HEK293 (cell line): ENCODE data around the gene PAX2.

Source experiments
- CTCF ChIA-PET: fragments of 350-600 bp; formaldehyde crosslinking; extraction: SDS; loops from one replicate; lab custom pipeline; 2021; ENCODE audit warnings: antibody characterized with exemption; lab: Yijun Ruan, JAX
- POLR2A ChIA-PET: fragments of 300-600 bp; formaldehyde crosslinking; extraction: SDS; loops from one replicate; lab custom pipeline; 2020; ENCODE audit warnings: antibody characterized with exemption, inconsistent platforms; lab: Yijun Ruan, JAX
- H3K27ac ChIP-seq: fragments of 200-500 bp; sonication (Bioruptor generic); 2 replicates; pipeline ENCODE4 v1.5.1; 2014; ENCODE audit warnings: low read depth, low read length, control low read depth, inconsistent platforms; ENCODE audit errors: extremely low read depth
- H3K36me3 ChIP-seq, 2 experiments: fragments of 200-500 bp in 1 of 2; sonication (Bioruptor generic) in 1 of 2; 1 replicate in 1 of 2; 2 replicates in 1 of 2; pipeline ENCODE4 v1.5.1; 2014 to 2017; ENCODE audit warnings: inconsistent platforms in 2 of 2, low read length in 2 of 2; ENCODE audit not compliant: control insufficient read depth in 2 of 2, insufficient read depth in 1 of 2
- H3K4me1 ChIP-seq: fragments of 200-500 bp; sonication (Bioruptor generic); 2 replicates; pipeline ENCODE4 v1.5.1; 2014; ENCODE audit warnings: mild to moderate bottlenecking, low read length, inconsistent platforms; ENCODE audit not compliant: control insufficient read depth, insufficient read depth
- H3K4me3 ChIP-seq: 2 replicates; pipeline ENCODE4 v1.5.1; 2011; ENCODE audit warnings: low read depth, mild to moderate bottlenecking, control low read depth, low read length, moderate library complexity
- H3K9me3 ChIP-seq: fragments of 200-500 bp; sonication (Bioruptor generic); 2 replicates; pipeline ENCODE4 v1.5.1; 2014; ENCODE audit warnings: low read depth, low read length, inconsistent platforms; ENCODE audit not compliant: control insufficient read depth, insufficient read depth
- BCL11A ChIP-seq: fragments of 450-650 bp; formaldehyde crosslinking; IDR thresholded peaks from 2 replicates; pipeline ENCODE4 v1.5.1; 2016; ENCODE audit warnings: low read depth, missing biosample characterization, missing genetic modification characterization
- FEZF1 ChIP-seq: fragments of 450-650 bp; formaldehyde crosslinking; IDR thresholded peaks from 2 replicates; pipeline ENCODE4 v1.5.1; 2016; ENCODE audit warnings: missing biosample characterization, missing genetic modification characterization
- IKZF3 ChIP-seq: fragments of 450-650 bp; IDR thresholded peaks from 2 replicates; pipeline ENCODE4 v1.5.0; 2018; ENCODE audit warnings: missing biosample characterization, mild to moderate bottlenecking, missing genetic modification characterization, moderate library complexity
- YY1 ChIP-seq: fragments of 450-650 bp; formaldehyde crosslinking; IDR thresholded peaks from 2 replicates; pipeline ENCODE4 v1.5.1; 2018; ENCODE audit warnings: missing biosample characterization, missing genetic modification characterization
- ZBTB1 ChIP-seq: fragments of 450-650 bp; formaldehyde crosslinking; IDR thresholded peaks from 2 replicates; pipeline ENCODE4 v1.5.1; 2016; ENCODE audit warnings: missing biosample characterization, missing genetic modification characterization
- ZFHX2 ChIP-seq: fragments of 450-650 bp; formaldehyde crosslinking; conservative IDR thresholded peaks from 2 replicates; pipeline ENCODE4 v1.5.1; 2016; ENCODE audit warnings: missing biosample characterization, missing genetic modification characterization
- ZFP37 ChIP-seq: fragments of 450-650 bp; formaldehyde crosslinking; IDR thresholded peaks from 2 replicates; pipeline ENCODE4 v1.5.1; 2016; ENCODE audit warnings: missing biosample characterization, missing genetic modification characterization
- ZFP69B ChIP-seq: fragments of 450-650 bp; formaldehyde crosslinking; IDR thresholded peaks from 2 replicates; pipeline ENCODE4 v1.5.1; 2016; ENCODE audit warnings: missing biosample characterization, missing genetic modification characterization
- ZNF138 ChIP-seq: fragments of 450-650 bp; formaldehyde crosslinking; IDR thresholded peaks from 2 replicates; pipeline ENCODE4 v1.5.1; 2016; ENCODE audit warnings: missing biosample characterization, missing genetic modification characterization, borderline replicate concordance
- ZNF324 ChIP-seq: fragments of 450-650 bp; formaldehyde crosslinking; IDR thresholded peaks from 2 replicates; pipeline ENCODE4 v1.5.1; 2016; ENCODE audit warnings: missing biosample characterization, missing genetic modification characterization
- ZNF366 ChIP-seq: fragments of 450-650 bp; formaldehyde crosslinking; conservative IDR thresholded peaks from 2 replicates; pipeline ENCODE4 v1.5.1; 2016; ENCODE audit warnings: missing biosample characterization, missing genetic modification characterization
- ZNF530 ChIP-seq: fragments of 450-650 bp; formaldehyde crosslinking; IDR thresholded peaks from 2 replicates; pipeline ENCODE4 v1.5.1; 2016; ENCODE audit warnings: low read depth, missing biosample characterization, missing genetic modification characterization
- ZNF621 ChIP-seq: fragments of 450-650 bp; formaldehyde crosslinking; IDR thresholded peaks from 2 replicates; pipeline ENCODE4 v1.5.1; 2017; ENCODE audit warnings: missing biosample characterization, missing genetic modification characterization
- ZNF76 ChIP-seq: fragments of 450-650 bp; formaldehyde crosslinking; IDR thresholded peaks from 2 replicates; pipeline ENCODE4; 2016; ENCODE audit warnings: low read depth, missing biosample characterization, missing genetic modification characterization, borderline replicate concordance
- TF ChIP-seq, protein P1 (sequence below): fragments of 450-650 bp; formaldehyde crosslinking; IDR thresholded peaks from 2 replicates; pipeline ENCODE4 v1.5.1; 2017; ENCODE audit warnings: missing biosample characterization, missing genetic modification characterization
- TF ChIP-seq, protein P2 (sequence below): fragments of 450-650 bp; formaldehyde crosslinking; IDR thresholded peaks from 2 replicates; pipeline ENCODE4 v1.5.1; 2016; ENCODE audit warnings: missing biosample characterization, missing genetic modification characterization
- TF ChIP-seq, protein P3 (sequence below): fragments of 450-650 bp; IDR thresholded peaks from 2 replicates; pipeline ENCODE4 v1.5.1; 2018; ENCODE audit warnings: missing biosample characterization, mild to moderate bottlenecking, missing genetic modification characterization
- TF ChIP-seq, protein P4 (sequence below): fragments of 450-650 bp; formaldehyde crosslinking; conservative IDR thresholded peaks from 2 replicates; pipeline ENCODE4 v1.5.1; 2016; ENCODE audit warnings: low read depth, missing biosample characterization, missing genetic modification characterization
- TF ChIP-seq, protein P5 (sequence below): fragments of 450-650 bp; formaldehyde crosslinking; IDR thresholded peaks from 2 replicates; pipeline ENCODE4 v1.5.1; 2016; ENCODE audit warnings: missing biosample characterization, missing genetic modification characterization

PAX2 gene

DNA sequence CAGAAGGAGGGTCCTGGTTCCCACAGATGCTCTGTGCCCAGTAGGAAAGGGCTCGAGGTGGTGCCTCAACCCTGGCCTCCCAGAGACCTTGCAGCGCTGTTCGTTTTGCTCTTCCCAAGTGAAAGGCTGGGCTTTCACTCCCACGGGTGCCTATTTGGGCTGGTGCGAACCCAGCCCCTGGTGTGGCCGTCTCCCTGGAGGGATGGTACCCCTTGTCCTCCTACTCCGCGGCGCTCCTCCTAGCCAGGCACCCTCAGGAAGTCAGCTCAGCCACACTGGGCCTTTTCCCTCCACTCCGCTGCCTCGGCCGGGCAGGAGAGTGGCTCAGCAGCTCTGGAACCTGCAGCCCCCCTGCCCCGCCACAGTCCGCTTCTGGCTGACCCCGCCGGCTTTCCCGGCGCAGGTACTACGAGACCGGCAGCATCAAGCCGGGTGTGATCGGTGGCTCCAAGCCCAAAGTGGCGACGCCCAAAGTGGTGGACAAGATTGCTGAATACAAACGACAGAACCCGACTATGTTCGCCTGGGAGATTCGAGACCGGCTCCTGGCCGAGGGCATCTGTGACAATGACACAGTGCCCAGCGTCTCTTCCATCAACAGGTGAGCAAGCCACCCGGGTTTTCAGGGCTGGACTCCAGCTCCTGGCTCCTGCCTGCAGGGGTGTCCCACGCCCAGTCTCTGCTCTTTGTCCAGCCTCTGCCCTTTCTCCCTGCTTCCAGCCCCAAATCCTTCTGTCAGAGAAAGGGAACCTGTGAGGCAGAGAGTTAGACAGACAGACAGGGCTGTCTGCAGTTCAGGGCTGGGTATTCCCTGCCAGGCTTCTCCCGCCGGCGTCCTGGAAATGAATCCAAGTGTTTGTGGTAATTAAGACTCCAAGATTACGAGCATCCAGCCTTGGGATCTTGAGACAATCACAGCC lies 5.2 kb downstream of the PAX2 start:
- Histone ChIP-seq H3K36me3 (peaks cover 0 to 15% of the 10 kb centered on the region in 2 experiments; a peak in 1 of 3 replicates), H3K4me3 (no peak overlapping the region), H3K27ac (no peak overlapping the region), H3K9me3 (no peaks in the 10 kb centered on the region), H3K4me1 (peaks cover 2% of the 10 kb centered on the region; the same call in 1 of the 2 replicates)
- ChIA-PET POLR2A (no interaction called here), CTCF (interaction anchor here (0.6 to 2.1 kb wide), 2 partner anchors 7 to 71 kb away, joined by 3 to 12 read pairs; no protein-coding TSS in a partner anchor)
- TF ChIP-seq ZNF530 (tag by site-specific recombination) (no peak), YY1 (tag by site-specific recombination) (no peak), ZNF621 (tag by site-specific recombination) (no peak), ZNF76 (tag by site-specific recombination) (no peak), FEZF1 (no peak), ZNF138 (tag by site-specific recombination) (no peak), ZBTB1 (tag by site-specific recombination) (no peak), ZFP37 (no peak), IKZF3 (no peak), ZFHX2 (tag by site-specific recombination) (no peak)
- TF ChIP-seq, protein P1, sequence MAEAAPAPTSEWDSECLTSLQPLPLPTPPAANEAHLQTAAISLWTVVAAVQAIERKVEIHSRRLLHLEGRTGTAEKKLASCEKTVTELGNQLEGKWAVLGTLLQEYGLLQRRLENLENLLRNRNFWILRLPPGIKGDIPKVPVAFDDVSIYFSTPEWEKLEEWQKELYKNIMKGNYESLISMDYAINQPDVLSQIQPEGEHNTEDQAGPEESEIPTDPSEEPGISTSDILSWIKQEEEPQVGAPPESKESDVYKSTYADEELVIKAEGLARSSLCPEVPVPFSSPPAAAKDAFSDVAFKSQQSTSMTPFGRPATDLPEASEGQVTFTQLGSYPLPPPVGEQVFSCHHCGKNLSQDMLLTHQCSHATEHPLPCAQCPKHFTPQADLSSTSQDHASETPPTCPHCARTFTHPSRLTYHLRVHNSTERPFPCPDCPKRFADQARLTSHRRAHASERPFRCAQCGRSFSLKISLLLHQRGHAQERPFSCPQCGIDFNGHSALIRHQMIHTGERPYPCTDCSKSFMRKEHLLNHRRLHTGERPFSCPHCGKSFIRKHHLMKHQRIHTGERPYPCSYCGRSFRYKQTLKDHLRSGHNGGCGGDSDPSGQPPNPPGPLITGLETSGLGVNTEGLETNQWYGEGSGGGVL (tag by site-specific recombination), result no peak
- TF ChIP-seq, protein P2, sequence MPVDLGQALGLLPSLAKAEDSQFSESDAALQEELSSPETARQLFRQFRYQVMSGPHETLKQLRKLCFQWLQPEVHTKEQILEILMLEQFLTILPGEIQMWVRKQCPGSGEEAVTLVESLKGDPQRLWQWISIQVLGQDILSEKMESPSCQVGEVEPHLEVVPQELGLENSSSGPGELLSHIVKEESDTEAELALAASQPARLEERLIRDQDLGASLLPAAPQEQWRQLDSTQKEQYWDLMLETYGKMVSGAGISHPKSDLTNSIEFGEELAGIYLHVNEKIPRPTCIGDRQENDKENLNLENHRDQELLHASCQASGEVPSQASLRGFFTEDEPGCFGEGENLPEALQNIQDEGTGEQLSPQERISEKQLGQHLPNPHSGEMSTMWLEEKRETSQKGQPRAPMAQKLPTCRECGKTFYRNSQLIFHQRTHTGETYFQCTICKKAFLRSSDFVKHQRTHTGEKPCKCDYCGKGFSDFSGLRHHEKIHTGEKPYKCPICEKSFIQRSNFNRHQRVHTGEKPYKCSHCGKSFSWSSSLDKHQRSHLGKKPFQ (tag by site-specific recombination), result no peak
- TF ChIP-seq, protein P3, sequence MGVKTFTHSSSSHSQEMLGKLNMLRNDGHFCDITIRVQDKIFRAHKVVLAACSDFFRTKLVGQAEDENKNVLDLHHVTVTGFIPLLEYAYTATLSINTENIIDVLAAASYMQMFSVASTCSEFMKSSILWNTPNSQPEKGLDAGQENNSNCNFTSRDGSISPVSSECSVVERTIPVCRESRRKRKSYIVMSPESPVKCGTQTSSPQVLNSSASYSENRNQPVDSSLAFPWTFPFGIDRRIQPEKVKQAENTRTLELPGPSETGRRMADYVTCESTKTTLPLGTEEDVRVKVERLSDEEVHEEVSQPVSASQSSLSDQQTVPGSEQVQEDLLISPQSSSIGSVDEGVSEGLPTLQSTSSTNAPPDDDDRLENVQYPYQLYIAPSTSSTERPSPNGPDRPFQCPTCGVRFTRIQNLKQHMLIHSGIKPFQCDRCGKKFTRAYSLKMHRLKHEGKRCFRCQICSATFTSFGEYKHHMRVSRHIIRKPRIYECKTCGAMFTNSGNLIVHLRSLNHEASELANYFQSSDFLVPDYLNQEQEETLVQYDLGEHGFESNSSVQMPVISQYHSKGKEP (tag by site-specific recombination), result no peak

DNA sequence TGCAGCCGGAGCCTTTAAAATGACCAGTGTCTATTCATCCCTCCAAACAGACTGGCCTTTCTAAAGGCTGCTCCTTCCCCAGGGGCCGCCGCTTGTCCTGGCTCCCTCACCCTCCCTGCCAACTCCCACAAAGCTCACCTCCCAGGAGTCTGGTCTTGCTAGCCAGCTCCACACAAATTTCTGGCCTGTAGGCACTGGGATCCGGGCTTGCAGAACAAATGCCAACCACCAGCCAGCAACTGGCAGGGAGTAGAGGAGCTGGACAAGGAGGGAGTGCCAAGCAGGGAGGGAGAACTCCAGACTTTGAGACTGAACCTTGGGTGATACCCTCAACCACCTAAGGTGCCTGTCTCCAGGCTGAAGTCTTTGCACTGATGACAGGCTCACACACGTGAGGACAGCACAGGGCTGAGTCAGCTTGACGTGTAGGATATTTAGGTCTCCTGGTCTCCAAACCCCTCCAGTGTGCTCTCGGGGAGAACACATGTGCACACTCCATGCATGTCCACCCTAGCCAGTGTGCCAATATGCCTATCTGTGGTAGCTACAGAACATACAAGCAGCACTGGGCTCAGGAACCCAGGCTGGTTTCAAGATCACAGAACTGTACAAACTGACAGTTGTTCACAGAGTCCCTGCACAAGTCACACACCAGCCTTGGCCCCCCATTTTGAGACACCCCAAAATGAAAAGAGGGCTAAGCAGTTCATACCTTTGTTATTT lies 6.0 kb downstream of the PAX2 start:
- no peak overlapping the region for H3K27ac ChIP-seq
- ChIA-PET POLR2A (no interaction called here), CTCF (interaction anchor here (1.3 to 2.1 kb wide), 4 partner anchors 8 to 190 kb away, joined by 4 to 12 read pairs (median 5); no protein-coding TSS in a partner anchor)
- no peak overlapping the region for H3K4me3 ChIP-seq
- no peaks in the 10 kb centered on the region for H3K9me3 ChIP-seq
- peaks cover 0 to 15% of the 10 kb centered on the region in 2 experiments; a peak in 1 of 3 replicates for H3K36me3 ChIP-seq
- peaks cover 2% of the 10 kb centered on the region; the same call in 1 of the 2 replicates for H3K4me1 ChIP-seq
- TF ChIP-seq ZFP69B (tag by site-specific recombination), result no peak
- TF ChIP-seq ZNF366 (tag by site-specific recombination), result no peak
- no peak for TF ChIP-seq BCL11A (tag by site-specific recombination)
- no peak for TF ChIP-seq ZNF324 (tag by site-specific recombination)
- TF ChIP-seq, protein P4, sequence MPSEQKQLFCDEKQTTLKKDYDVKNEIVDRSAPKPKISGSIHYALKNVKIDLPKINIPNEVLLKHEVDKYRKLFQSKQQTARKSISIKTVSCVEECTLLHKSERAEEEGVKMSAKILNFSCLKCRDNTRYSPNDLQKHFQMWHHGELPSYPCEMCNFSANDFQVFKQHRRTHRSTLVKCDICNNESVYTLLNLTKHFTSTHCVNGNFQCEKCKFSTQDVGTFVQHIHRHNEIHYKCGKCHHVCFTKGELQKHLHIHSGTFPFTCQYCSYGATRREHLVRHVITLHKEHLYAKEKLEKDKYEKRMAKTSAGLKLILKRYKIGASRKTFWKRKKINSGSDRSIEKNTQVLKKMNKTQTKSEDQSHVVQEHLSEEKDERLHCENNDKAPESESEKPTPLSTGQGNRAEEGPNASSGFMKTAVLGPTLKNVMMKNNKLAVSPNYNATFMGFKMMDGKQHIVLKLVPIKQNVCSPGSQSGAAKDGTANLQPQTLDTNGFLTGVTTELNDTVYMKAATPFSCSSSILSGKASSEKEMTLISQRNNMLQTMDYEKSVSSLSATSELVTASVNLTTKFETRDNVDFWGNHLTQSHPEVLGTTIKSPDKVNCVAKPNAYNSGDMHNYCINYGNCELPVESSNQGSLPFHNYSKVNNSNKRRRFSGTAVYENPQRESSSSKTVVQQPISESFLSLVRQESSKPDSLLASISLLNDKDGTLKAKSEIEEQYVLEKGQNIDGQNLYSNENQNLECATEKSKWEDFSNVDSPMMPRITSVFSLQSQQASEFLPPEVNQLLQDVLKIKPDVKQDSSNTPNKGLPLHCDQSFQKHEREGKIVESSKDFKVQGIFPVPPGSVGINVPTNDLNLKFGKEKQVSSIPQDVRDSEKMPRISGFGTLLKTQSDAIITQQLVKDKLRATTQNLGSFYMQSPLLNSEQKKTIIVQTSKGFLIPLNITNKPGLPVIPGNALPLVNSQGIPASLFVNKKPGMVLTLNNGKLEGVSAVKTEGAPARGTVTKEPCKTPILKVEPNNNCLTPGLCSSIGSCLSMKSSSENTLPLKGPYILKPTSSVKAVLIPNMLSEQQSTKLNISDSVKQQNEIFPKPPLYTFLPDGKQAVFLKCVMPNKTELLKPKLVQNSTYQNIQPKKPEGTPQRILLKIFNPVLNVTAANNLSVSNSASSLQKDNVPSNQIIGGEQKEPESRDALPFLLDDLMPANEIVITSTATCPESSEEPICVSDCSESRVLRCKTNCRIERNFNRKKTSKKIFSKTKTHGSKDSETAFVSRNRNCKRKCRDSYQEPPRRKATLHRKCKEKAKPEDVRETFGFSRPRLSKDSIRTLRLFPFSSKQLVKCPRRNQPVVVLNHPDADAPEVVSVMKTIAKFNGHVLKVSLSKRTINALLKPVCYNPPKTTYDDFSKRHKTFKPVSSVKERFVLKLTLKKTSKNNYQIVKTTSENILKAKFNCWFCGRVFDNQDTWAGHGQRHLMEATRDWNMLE (tag by site-specific recombination), result no peak
- TF ChIP-seq, protein P5, sequence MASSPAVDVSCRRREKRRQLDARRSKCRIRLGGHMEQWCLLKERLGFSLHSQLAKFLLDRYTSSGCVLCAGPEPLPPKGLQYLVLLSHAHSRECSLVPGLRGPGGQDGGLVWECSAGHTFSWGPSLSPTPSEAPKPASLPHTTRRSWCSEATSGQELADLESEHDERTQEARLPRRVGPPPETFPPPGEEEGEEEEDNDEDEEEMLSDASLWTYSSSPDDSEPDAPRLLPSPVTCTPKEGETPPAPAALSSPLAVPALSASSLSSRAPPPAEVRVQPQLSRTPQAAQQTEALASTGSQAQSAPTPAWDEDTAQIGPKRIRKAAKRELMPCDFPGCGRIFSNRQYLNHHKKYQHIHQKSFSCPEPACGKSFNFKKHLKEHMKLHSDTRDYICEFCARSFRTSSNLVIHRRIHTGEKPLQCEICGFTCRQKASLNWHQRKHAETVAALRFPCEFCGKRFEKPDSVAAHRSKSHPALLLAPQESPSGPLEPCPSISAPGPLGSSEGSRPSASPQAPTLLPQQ (tag by site-specific recombination), result no peak
